HG02623 (cell line): Measurements from ENCODE around the gene SUN1.

Source experiments
- ATAC-seq: cut with Tn5 transposase; IDR thresholded peaks from one replicate; pipeline ENCODE4 v1.9.1; 2021; ENCODE audit warnings: moderate library complexity; ENCODE audit not compliant: unreplicated experiment

The SUN1 gene

DNA sequence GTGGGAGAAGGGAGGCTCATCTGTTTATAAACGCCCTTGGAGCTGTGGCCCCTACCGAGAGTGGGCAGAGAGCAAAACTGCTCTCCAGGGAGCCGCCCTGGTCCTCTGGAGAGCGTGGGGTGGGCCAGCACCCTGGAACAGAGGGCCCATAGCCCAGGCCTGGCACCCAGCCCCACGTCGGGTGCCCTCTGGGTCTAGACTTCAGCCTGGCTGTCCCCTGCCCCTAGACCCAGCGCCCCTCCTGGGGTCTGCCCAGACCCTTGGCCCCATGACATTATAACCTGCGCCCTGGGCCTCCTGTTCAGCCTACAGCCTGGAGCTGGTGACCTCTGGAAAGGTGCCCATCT, 68.7 kb downstream of the SUN1 start:
- no peak for ATAC-seq

DNA sequence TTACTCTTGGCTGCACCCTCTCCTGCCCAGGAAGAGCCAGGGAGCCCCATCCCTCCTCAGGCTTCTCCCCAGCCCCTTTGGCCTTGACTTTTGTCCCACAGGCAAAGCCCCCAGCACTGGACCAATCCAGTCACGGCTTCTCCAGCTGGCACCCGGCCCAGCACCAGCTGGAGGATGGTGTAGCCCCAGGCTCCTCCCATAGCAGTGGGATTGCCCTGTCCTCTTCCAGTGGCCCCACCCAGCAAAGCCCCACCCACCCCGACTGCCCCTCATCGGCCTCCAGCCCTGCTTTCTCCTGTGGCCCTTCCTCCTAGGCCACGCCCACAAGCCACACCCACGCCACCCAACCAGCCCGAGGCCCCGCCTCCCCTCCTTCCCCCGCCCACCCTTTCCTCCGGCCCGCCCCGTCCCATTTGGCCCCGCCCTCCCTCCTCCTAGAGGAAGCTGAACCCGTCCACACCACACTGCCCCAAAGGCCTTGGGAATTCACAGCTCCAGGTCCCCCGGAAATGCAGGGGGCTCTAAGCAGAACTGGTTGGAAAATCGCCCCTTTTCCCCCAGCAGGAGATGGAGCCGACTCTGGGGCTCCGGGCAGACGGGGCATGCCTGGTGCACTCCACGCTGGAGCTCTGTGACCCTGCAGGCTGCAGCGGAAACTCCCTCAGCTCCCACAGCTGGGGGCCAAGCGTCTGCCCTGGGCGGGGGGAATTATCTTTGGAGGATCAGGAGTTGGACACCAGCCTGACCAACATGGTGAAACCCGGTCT, 69.3 kb downstream of the SUN1 start:
- no peak for ATAC-seq

DNA sequence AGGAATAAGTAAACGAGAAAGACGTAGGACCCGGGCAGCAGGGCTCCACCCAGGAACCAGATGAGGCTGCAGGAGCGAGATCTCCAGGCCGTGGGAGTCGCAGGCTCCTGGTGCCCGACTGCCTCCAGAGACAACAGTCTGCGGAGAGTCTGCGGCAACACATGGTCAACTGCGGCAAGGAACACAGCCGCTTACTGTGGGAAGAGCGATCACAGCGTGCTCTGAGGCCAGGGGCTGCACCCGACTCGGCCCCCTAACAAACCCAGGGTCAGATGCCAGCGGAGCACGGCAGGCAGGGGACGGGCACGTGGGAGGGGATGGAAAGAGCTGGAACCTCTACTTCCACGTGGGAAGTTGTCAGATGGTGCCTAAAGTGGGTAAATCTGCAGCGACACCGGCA, 70.7 kb downstream of the SUN1 start:
- ATAC-seq: no peak

DNA sequence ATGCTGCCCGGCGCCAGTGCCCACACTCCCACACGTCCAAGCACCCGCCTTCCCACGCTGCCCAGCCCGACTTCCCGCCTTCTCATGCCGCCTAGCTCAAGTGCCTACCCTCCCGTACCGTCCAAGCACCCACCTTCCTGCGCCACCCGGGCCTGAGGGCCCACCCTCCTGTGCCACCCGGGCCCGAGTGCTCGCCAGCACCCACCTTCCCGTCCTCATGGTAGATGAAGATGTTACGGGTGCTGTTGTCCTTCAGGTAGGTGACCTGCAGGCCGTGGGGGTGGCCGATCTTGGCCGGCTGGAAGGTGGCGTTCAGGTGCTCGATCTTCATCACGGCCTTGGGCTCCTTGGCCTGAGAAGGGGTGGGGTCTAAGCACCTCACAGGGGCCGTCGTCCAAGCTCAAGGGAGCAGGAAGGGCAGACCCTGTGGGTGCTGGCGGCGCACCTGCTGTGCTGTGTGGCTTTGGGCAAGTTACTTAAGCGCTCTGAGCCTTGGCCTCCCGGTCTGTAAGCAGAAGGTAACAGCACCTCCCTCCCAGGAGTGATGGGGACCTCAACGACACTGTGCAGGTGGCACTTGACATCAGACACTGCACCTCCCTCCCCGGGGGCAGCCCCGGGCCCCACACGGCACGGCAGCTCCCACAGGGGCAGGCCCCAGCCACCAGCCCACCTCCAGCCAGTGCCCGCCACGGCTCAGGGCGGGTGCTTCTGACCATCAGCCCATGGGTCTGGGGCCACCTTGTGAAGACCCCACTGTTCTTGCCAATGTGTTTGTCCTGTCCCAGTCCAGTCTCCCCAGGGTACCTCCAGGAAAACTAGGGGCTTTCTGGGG, 71.9 kb downstream of the SUN1 start:
- no peak for ATAC-seq

DNA sequence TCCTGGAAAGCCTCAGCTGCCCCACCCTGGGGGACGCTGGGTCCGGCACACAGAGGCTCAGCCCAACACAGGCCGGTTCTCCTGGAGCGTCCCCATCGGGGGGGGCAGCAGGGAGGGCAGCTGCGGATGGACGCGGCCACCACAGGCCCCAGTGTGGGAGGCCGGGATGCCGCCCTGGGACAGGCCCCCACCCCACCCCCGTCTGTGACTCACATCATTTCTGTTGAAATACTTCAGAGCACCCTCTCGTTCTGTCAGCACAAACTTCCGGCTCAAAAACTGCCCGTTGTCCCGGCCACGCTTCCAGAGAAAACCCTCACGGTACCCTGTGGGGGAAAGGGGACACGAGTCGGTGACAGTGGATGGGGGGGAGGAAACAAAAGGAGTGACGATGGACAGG, 72.6 kb downstream of the SUN1 start:
- no peak for ATAC-seq

DNA sequence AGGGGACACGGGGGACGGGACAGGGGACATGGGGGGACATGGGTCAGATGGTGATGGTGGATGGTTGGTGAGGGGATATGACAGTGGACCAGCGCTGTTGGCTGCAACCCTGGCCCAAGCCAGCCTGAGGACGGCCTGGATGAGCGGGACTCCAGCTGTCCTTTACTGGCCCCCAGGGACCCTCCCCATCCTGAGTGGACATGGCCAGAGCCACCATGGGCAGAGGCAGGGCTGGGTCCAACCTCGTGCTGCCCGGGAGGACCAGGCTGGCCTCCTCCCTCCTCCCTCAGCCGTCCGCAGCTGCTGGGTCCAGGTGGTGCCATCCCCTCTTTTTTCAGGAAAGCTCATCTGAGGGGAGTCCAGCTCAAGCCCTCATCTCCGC, 74.5 kb downstream of the SUN1 start:
- no peak for ATAC-seq

DNA sequence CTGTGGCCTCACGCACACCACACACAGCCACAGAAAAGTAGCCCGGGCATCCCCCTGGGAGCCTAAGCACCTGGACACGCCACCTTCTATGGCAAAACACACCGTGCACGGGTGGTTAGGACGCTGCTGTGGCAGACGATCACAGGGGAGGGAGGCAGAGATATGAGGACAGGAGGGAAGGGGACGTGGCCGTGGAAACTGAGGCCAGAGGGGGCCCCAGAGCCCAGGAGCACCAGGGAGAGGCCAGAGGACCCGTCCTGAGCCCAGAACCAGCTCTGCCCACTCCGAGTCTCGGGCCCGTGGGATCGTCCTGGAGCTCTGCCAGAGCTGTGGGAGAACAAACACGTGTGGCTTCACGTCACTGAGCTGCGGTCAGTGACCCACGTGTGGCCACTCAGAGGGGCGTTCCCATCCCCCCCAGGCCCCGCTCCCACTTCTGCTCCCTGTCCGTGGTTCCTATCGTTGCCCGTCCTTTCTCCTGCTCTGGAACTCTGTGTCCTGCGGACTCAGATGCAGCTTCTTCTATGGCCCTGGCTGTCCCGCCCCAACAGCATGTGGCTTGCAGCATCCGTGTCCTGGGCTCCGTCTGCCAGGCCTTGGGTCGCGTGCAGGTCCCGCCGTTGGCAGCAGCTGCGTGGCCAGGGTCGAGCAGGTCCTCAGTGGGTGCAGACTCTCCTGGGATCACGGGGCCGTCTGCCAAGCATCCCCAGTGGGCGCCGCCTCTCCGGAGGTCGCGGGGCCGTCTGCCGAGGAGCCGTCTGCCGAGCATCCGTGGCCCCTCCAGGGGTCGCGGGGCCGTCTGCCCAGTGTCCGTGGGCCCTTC, 75.1 kb downstream of the SUN1 start:
- no peak for ATAC-seq

DNA sequence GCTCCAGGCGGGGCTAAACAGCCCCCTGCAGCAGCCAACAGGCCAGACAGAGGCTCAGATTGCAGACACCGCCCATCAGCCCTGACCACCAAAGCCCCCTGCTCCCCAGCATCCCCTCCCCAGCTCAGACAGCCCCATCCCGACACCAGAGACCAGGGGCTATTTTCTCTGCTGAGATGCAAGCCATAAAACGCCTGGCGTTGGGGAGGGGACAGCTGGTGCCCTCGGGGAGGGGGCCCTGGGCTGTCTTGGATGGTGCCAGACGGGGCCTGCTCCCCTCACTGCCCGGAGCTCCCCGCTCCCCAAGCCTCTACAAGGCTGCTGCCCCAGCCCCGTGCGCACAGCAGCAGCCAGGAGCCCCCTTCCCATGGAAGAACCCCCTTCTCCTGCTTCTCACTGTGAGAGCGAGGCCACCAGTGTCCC, 75.9 kb downstream of the SUN1 start:
- no peak for ATAC-seq

DNA sequence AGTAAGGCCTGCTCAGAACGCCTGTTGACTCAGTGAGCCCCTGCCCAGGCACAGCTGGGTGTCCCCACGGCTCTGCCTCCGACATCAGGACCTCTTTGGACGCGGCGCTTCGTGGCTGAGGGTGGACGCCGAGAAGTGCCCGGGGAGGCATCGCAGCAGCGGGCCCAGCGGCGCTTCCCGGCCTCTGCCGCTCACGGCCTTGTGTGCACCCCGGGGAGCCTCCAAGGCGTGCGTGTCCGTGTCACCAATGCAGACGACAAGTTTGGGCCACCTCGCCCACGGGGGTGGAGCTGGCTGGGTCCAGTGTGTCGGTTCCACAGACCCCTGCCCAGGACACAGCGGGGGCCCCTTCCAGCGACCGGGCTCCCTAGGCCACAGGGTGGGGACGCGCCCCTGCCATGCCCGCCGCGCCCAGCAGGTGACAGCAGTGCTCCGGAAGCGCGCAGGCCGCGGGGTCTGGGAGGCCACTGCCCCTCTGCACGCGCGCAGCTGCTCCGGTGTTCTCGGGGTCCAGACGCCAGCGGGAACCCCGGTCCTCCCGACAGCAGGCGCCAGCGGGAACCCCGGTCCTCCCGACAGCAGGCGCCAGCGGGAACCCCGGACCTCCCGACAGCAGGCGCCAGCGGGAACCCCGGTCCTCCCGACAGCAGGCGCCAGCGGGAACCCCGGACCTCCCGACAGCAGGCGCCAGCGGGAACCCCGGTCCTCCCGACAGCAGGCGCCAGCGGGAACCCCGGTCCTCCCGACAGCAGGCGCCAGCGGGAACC, 76.5 kb downstream of the SUN1 start:
- ATAC-seq: peak; percentile 82

DNA sequence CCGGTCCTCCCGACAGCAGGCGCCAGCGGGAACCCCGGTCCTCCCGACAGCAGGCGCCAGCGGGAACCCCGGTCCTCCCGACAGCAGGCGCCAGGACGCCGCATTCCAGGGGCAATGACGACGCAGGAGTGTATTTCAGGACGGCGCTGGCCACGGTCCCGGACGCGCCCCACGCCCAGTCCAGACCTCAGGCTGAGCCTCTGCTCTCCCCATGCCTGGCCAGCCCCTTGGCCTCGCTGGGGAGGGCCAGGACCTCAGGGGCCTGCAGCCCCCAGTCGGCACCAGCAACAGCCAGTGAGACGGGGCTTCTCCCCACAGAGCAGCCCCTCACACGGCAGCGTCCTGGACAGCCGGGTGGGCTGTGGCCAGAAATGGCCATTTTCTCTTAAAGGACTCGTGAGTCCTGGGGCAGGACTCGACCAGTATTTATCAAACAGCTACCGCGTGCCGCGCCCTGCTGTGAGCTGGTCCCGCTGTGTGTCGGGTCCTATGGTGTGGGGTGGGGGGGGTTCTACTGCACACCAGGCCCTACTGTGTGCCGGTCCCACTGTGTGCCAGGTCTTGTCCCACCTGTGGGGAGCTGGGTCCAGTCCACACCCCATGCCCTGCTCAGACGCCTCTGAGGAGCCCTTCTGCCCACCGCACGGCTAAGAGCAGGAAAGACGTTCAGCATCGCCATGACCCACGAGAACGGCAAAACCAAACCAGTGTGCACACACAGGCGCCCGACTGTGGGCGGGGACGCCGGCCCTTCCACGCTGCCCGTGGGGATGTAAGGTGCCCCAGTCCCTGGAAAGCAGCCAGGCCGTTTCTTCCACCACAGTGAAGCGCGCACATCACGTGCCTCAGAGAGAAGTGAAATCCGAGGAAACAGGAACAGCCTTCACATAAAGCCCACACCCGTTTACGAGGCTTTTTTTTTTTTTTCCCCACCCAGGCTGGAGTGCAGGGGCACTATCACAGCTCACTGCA, 77.4 kb downstream of the SUN1 start:
- ATAC-seq: no peak

DNA sequence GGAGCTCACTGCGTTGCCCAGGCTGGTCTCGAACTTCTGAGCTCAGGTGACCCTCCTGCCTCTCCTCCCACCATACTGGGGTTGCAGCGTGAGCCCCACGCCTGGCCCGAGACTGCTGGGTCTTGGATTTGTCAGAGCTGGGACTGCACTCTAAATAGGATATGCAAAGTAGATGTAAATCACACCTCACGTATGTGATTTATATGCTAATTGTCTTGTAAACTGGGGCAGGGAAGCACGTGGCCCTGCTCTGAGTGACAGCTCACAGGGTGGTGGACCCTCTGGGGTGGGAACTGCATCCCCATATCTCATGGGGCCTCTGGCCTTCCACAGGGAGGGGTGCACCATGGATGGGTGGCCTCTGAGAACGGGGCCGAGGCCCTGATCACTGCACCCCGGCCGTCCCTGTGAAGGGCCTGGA, 78.2 kb downstream of the SUN1 start:
- ATAC-seq: no peak

DNA sequence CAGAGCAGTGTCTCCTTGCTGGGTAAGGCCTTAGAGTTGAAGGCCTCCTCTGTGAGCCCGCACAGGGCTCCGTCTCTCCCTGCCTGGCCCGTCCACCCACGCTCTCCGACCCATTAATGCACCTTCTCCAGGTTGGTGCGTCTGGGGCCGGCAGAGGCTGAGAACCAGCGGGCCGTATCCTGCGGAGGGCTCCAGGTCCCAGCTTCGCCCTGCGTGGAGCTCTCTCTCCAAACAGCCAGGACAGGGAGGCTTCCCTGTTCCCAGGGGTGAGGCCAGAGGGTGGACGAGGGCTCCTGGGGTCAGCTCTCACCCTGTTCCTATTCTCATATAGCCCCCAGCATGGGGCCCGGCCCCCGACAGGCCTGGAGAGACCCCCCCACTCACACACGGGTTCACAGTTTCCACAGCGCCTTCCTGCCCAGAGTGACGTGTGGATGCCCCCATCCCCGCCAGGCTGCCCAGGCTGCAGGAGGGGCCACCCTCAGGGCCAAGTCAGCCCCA, 78.7 kb downstream of the SUN1 start:
- ATAC-seq: no peak

DNA sequence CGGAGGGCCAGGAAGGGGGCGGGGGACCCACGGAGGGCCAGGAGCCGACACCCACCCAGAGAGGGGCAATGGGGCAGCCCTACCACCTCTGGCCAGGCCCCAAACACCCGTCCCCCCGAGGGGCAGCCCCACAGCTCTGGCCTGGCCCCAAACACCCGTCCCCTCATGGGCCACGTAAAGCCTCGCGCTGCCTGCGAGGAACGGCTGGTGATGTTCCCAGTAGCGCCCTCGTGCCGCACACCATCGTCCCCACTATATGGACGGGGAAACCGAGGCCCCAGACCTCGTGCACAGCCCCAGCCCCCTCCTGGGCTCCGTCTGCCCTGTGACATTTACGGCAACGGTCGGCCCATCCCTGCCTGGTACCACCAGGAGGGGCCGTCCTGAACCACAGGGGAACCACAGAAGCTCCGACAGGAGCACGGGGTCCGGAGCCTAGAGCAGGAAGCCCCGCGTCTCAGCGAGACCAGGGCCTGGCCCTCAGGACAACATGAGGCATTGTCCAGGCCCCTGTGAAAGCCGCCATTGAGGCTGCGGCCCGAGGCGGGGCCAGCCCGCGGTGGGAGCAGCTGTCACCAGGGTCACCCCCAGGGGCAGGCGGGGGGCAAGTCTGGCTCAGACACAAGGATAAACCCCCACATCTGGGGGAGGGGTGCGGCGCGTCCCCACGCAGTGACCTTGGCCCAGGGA, 79.7 kb downstream of the SUN1 start:
- ATAC-seq: no peak

DNA sequence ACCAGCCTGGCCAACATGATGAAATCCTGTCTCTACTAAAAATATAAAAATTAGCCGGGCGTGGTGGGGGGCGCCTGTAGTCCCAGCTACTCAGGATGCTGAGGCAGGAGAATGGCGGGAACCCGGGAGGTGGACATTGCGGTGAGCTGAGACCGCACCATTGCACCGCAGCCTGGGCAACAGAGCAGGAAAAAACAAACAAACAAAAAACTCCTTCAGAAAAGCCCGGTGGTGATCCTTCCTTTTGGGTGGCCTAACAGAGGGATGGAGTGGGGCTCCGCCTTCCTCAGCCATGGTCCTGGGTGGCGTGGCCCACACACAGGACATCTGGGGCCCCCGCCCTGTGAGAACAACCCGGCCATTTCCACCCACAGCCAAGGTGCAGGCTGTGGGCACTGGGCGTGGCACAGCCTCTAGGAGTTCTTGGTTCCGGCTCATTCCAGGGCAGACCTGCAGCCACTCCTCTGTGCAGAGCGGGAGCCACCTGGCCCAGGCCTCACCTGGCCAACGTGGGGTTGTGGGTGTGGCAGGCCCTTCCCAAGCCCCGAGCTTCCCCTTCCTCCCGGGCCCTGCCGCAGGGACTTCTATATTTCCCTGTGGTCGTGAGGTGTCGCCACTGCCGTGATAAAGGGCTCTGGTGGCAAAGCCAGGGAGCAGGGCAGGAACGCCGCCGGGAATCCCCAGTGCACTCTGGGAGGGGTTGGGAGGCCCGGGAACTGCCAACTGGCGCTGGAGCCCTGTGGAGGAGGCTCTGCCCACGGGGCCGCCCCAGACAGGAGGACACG, 81.7 kb downstream of the SUN1 start:
- ATAC-seq: no peak

DNA sequence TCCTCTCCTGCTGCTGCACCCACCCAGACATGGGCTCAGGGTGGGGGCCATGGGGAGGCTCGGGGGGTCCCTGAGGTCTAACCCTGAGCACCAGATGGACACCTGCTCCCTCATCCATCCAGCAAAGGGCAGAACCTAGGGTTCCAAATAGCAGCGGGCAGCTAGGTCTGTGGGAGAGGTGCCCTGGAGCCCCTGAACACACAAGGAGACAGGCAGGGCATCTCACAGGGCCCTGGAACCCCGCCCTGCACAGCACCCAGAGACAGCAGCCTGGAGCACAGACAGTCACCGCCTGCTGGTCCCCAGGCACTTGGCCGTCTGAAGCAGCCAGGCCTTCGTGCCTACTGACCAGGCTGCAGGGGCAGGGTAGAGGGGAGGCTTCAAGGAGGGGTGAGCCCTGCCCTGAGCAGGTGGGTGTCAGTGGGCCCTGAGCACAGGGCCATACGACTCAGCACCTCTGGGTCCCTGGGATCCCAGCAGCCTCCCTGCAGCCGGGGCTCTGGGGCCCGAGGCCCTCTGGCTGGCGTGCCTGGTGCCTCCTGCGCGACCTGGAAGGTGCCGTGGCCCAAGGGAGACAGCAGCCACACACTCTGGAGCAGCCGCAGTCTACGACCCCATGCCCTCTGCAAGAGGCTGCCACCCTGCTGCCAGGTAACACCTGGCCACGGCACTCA, 82.4 kb downstream of the SUN1 start:
- no peak for ATAC-seq

DNA sequence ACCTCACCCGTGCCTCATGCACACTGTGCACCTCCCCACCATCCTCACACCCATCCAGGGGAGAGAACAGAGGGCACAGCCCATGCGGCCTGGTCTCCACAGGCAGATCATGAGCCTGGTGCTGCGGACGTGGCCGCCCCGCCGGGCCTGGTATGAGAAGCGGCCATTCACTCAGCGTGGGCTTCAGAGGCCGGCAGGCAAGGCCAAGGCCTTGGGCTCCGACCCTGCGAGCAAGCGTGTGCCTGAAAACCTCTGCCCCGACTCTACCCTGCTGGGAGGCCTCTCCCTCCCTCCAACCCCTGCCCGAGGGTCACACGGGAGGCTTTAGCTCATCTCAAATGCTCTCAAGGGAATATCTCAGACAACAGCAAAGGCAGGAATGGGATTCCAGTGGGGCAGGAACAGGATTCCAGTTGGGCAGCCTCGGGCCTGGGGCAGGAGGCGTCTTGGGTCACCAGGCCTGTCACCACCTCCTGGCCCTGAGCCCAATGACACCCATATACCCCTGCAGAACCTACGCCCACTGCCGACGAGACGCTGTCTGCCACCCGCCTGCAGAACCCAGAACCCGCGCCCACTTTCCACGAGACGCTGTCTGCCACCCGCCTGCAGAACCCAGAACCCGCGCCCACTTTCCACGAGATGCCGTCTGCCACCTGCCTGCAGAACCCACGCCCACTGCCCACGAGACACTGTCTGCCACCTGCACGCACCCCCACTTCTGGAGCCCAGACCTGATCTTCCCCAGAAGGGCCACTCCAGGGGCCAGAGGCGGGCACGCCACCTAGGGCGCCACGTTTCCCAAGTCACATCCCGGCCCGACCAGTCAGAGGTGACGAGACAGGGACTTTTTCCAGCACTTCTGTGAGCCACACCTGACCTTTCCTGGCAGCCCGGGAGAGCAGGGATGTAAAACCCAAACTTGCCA, 83.3 kb downstream of the SUN1 start:
- ATAC-seq: no peak
